NCI-H748 (cell line): Measurements from ENCODE around the gene NNAT.

Experiments
- DNase-seq: peaks from one replicate; lab custom pipeline; 2025; ENCODE audit not compliant: unreplicated experiment; lab: John Stamatoyannopoulos, UW

NNAT gene

DNA sequence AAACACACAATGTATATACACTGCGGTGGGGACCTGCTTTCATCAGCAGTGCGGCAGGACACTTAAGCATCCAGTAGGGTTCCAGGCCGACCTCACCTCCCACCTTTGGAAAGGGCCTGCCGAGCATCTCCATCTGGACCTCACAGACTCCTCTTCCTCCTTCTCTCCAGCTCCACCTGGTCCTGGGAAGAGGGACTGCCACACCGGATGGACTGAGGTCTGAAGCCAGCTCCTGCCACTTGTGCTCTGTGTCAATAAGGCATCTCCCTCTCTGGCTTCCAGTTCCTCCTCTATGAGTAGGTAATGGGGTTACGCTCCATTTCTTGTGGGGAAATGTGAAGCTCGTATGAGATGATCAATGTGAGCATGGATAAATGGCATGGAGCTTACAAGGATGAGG, 19.1 kb upstream of the NNAT start:
- peak; percentile 69 for DNase-seq

GRCh38 chr20:37502654-37503053, 18.4 kb upstream of the NNAT start:
- peak; percentile 26 for DNase-seq

- no peak for DNase-seq
Observed at GRCh38 chr20:37503256-37503927, 17.7 kb upstream of the NNAT start.

DNA sequence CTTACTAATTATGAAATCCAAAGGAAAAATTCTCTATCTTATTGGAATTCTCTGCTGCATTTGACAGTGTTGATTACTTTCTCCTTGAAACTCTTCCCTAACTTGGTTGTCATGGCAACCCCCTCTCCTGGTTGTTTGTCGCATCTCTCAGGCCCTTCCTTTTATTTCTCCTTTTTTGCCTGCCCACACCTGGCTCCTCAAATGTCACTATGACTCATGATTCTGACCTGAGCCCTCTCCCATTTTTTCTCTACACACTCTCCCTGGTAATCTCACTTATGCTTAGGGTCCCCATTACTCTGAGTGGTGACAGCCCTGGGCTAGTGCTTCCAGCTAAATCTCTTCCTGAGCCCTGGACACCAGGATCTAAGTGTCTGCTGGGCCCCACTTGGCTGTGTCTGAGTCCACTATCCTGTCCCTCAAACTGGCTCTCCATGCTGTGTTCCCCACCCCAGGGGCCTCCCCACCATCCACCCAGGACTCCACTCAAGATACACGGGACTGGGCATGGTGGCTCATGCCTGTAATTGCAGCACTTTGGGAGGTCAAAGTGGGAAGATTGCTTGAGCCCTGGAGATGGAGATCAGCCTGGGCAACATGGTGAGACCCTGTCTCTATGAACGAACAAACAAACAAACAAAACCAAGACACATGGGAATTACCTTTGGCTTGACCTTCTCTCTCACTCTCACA, 16.5 kb upstream of the NNAT start:
- DNase-seq, result no peak

DNA sequence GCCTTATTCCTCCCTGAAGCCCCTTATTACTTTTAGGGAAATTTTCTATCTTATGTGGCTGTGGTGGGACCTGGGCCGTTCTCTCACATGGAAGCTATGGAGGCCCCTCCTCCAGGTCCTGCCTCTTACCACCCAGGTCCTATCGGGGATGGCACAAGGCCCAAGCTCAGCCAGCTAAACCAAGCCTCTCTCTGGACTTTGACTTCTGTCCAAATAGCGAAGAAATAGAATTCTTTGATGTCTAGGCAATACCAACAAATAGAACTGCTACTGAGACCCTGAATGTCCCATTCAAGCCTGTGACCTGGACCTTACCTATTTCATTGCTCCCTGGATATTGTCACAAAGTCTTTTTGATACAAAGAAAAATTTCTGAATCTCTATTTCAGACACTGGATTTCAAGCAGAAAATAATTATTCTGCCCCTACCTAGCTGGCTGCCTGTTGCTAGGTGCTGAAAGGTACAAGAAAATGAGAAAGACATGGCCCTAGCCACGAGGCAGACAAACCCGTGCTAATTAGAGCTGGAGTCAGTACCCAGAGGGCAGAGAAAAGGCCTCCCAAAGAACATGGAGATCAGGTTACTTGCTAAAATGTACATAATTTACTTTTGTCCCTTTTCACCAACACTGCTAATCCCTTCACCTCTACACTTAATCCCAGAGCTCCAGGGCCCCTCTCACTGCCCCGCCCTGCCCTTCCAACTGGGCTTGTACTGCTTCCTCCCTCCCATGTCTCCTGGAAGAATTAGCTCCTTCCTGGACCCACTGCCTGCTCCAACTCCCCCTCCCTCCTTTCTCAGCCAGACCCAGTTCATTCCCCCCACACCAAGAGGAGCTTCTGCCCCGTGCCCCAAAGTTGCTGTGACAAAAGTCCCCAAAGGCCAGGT, 15.5 kb upstream of the NNAT start:
- peak; percentile 34 for DNase-seq

- no peak for DNase-seq
Observed at GRCh38 chr20:37506152-37506725, 14.8 kb upstream of the NNAT start.

GRCh38 chr20:37510226-37510625, 10.8 kb upstream of the NNAT start:
- DNase-seq, result no peak

DNA sequence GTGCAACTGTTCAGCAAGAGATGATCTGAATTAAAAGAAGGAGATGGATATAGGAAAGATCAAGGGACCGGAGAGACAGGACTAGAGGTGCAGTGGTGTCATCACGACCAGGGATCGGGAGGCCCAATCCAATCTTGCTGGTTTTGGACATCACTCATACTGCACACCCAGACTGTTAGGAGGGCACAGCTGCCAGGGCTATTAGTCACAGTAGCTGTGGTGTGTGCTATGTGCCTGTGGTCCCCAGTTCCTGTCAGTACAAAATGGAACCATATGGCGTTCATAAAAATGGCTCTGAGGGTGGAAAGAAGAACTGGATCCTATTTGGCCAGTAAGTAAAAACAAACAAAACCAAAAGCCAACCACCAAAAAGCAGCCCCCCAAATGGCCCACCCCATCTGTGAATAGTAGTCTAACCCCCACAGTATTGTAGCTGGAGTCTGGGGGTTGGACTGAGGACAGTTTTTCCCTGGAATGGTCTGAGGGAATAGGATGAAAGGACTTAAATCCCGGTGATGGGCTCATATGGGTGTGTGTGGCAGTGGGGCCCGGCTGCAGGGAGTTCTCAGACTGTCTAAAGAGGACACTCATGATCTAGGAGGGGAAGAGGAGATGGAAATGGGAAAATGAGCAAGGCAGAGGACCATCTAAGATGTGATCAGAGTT, 9.3 kb upstream of the NNAT start:
- DNase-seq, result no peak

DNA sequence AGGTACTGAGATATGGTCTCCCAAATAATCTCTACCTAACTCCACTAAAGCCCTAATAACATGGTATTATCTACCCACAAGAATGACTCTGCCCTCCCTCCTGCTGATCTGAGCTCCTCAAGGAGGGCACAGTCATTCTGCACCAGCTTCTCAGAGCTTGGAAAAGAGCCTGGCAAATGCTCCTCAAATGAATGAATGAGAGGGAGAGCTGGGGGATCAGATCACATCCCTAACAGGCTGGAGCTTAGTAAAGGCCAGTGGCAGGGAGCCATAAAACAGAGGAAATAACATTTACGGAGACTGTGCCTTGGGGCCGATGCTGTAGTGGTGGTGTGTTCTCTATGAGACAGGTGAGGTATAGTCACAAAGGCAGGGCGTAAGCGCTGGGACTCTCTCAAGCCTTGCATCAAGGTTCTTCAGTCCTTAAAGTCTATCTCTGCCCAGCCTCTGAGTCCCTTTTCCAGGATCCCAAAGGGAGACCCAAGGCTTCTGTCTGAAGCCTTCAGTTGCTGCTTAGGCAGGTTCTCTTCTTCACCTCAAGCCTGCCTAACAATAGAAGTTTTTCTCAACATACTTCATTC, 7.2 kb upstream of the NNAT start:
- DNase-seq, result no peak

GRCh38 chr20:37515876-37516275, 5.2 kb upstream of the NNAT start:
- no peak for DNase-seq

DNA sequence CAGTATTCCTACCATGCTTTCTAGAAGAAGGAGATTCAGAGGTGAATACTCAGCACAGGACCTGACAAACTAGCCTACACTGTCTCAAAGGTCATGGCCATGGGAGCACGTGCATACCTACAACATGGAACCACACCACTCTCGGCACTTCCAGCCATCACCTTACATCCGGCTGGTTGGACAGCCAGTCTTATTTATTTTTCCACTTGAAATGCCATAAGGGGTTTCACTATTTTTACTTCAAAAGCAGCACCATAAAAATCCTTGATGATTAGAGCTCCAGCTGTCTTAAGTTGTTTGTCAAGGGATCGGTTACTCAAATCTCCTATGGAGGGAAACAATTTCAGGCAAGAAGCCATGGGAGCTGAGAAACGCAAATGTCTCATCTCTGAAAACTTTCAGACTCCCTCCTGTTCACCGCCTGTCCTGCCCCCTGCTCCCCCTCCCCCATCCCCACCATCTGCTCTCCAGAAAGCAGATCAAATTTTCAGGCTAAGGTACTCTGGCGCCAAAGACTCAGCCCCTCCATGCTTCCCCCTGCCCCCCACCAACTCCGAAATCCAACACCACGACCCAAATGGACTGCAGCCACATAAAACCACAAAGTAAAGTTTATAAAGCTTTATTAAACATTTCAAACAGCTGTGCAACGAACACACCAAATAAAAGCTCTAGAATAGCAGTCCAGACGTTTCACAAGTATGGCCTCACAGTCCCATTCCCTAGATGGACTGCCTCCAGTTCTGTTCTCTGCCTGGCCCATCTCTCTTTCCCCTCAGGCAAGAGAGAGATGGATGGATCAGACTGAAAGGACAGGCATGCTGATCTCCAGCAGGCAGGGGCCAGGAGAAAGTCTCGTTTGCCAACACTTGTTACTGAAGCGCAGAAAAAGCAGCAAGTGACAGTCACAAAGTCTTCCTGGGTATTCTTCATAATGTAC, 4.0 kb upstream of the NNAT start:
- DNase-seq, result no peak

- no peak for DNase-seq
Observed at GRCh38 chr20:37518059-37518458, 3.0 kb upstream of the NNAT start.

- peak; percentile 66 for DNase-seq
Observed at GRCh38 chr20:37518606-37519507, 2.2 kb upstream of the NNAT start.

DNA sequence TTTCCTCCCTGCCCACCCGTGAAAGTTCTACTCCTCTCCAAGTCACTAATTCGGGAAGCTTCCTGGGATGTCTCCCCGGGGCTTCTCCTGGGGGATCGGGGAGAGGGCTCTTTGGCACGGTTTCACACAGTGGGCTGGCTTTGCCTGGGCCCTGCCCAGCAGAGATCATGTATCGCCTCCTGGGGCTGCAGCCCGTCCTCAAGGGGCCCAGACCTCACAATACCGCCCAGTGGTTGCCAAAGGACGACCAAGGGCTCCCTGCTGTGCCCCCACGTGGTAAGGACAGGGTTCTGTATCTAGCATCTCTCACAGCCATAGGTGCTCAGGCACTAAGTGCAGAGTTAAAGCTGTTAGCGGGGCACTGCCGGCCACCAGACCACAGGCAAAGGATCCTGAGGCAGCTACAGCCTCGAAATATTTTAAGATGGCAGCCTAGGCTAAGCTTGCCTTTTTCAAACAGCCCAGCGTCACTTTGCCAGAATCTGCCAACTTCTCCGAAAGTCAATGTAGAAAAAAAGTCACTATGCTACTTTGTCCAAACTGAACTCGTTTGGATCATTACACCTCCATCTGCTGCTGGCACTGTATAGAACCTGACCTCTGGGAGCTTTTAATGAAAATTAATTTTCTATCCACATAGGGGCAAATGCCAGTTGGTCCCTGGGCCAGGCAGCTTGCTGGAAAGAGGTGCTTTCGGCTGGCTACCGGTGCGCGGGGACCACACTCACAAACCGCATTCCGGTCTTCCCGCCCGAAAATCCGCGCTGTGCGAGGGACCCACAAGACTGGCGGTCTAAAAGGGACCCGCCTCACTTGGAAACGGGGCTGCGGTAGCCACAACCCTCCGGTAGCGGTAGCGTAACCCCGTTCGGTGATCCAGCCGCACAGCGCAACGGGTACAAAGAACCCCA, 1.3 kb upstream of the NNAT start:
- peak; percentile 52 for DNase-seq

GRCh38 chr20:37520419-37520955, 563 bp upstream of the NNAT start:
- DNase-seq, result no peak

- DNase-seq, result peak; percentile 72
Observed at GRCh38 chr20:37522260-37523011, 1.4 kb downstream of the NNAT start.
